Gastroesophageal sphincter (tissue), 4 donors: ENCODE results near the gene LEPR. TPM values are rescaled to one million over a fixed set of nuclear protein-coding genes. Genes with fewer than 3 reads are reported as not detected.

Experiments
- ATAC-seq: fragments of 150-250 bp; one replicate; pipeline ENCODE4 v1.9.1; 2016; ENCODE audit warnings: mild to moderate bottlenecking, moderate library complexity
- H3K27ac ChIP-seq, 4 donors: fragments of 200-600 bp; sonication (generic) in 3 of 4; 1 replicate in 3 of 4; 2 replicates in 1 of 4; pipeline ENCODE4 v1.5.1; 2016 to 2019
- H3K27me3 ChIP-seq: fragments of 200-600 bp; sonication (generic); one replicate; pipeline ENCODE4 v1.5.1; 2019
- H3K36me3 ChIP-seq, 2 donors: fragments of 200-600 bp; sonication (generic); one replicate each; pipeline ENCODE4 v1.5.1; 2019; ENCODE audit warnings: control low read depth in 1 of 2
- H3K4me1 ChIP-seq, 3 donors: fragments of 200-600 bp; sonication (generic); 1 replicate in 2 of 3; 2 replicates in 1 of 3; pipeline ENCODE4 v1.5.1; 2016 to 2019; ENCODE audit warnings: control low read depth in 2 of 3
- H3K4me3 ChIP-seq, 2 donors: fragments of 200-600 bp; sonication (generic); one replicate each; pipeline ENCODE4 v1.5.1; 2019; ENCODE audit warnings: mild to moderate bottlenecking in 1 of 2, moderate library complexity in 1 of 2
- H3K9me3 ChIP-seq, 3 donors: fragments of 200-600 bp; sonication (generic); one replicate each; pipeline ENCODE4 v1.5.1; 2017 to 2019; ENCODE audit warnings: control low read depth in 2 of 3
- CTCF ChIP-seq, 4 experiments: fragments of 200-600 bp in 2 of 4; fragments of 450-650 bp in 2 of 4; sonication (generic) in 1 of 4; IDR thresholded peaks; one replicate each; pipeline ENCODE4 v1.5.1; 2017 to 2019; ENCODE audit warnings: antibody characterized with exemption in 4 of 4, mild to moderate bottlenecking in 2 of 4, moderate library complexity in 2 of 4
- EP300 ChIP-seq: sonication (generic); formaldehyde crosslinking; IDR thresholded peaks from one replicate; pipeline ENCODE4 v1.6.1; 2017; ENCODE audit warnings: antibody characterized with exemption, mild to moderate bottlenecking
- POLR2A ChIP-seq, 2 donors: fragments of 450-650 bp; IDR thresholded peaks; one replicate each; pipeline ENCODE4 v1.6.1; 2017; ENCODE audit warnings: antibody characterized with exemption in 2 of 2, mild to moderate bottlenecking in 2 of 2, moderate library complexity in 1 of 2
- POLR2AphosphoS5 ChIP-seq: sonication (generic); formaldehyde crosslinking; IDR thresholded peaks from one replicate; pipeline ENCODE4 v1.6.1; 2017; ENCODE audit warnings: antibody characterized with exemption
- WGBS, 2 donors: methylation state at CpG; one replicate each; pipeline ENCODE4 v1.1.5; 2018; ENCODE audit warnings: low coverage in 1 of 2; 5-methylcytosine and 5-hydroxymethylcytosine counted together
- total RNA-seq, 4 donors: library from RNA; depleted of rRNA; stranded (reverse); fragments of >200 nt; gene quantifications; one replicate each; pipeline ENCODE4 v1.1.0, GENCODE V29; 2016

The LEPR gene
- 10 to 100 TPM; 11.0 to 51.1 (median 15.0) TPM for total RNA-seq

- TF ChIP-seq POLR2AphosphoS5, result peak; percentile 85
- peak in 2 of 4 experiments; percentile 4 to 21 for TF ChIP-seq CTCF (IDR thresholded peaks at IDR 0.05)
- no peak for TF ChIP-seq EP300
- TF ChIP-seq POLR2A (IDR thresholded peaks at IDR 0.05), result peak; percentile 75 to 77
- peaks cover 1 to 8% of the 10 kb centered on the region in 2 donors for H3K36me3 ChIP-seq
- peak; percentile 87 for ATAC-seq
- 0 to 1% methylated on average over 8 to 29 of the region's 60 CpGs for WGBS, 2 donors
- peaks cover 0 to 46% (median 27%) of the 10 kb centered on the region in 3 donors for H3K4me1 ChIP-seq
- H3K27me3 ChIP-seq, result no peaks in the 10 kb centered on the region
- H3K4me3 ChIP-seq, result peak within 1 kb of the TSS; percentile 62 to 90
- no peaks in the 10 kb centered on the region for H3K9me3 ChIP-seq
- H3K27ac ChIP-seq, result peak within 1 kb of the TSS; percentile 89 to 99 (median 96)
Measured at GRCh38 chr1:65420590-65421350, at the start of gene LEPR, which contains the start of gene LEPROT. TSS of gene LEPR (plus strand) at chr1:65420668. CDS start at chr1:65565566, 144,898 bp downstream. TSS of gene LEPROT (plus strand) at chr1:65420668. CDS start at chr1:65420725, 57 bp downstream.

- TF ChIP-seq POLR2AphosphoS5 (no peak), POLR2A (IDR thresholded peaks at IDR 0.05) (no peak), CTCF (IDR thresholded peaks at IDR 0.05) (no peak), EP300 (no peak)
- Histone ChIP-seq H3K9me3 (no peaks in the 10 kb centered on the region), H3K27ac (no peak overlapping the region), H3K4me1 (no peaks in the 10 kb centered on the region), H3K27me3 (no peaks in the 10 kb centered on the region), H3K4me3 (no peak overlapping the region), H3K36me3 (no peaks in the 10 kb centered on the region)
- no peak for ATAC-seq
- 85 to 96% methylated on average over 3 of the region's 3 CpGs for WGBS, 2 donors
Measured at GRCh38 chr1:65371544-65371943, 48.9 kb upstream of the LEPR start.

GRCh38 chr1:65372557-65372956 is 47.9 kb upstream of the LEPR start:
- no peak for TF ChIP-seq CTCF (IDR thresholded peaks at IDR 0.05)
- no peak for TF ChIP-seq POLR2AphosphoS5
- no peak for TF ChIP-seq POLR2A (IDR thresholded peaks at IDR 0.05)
- Histone ChIP-seq H3K27ac (no peak overlapping the region), H3K4me3 (no peak overlapping the region), H3K4me1 (no peaks in the 10 kb centered on the region), H3K27me3 (no peaks in the 10 kb centered on the region), H3K9me3 (no peaks in the 10 kb centered on the region), H3K36me3 (no peaks in the 10 kb centered on the region)
- ATAC-seq, result no peak
- 44 to 85% methylated on average over 1 of the region's 1 CpG for WGBS, 2 donors

GRCh38 chr1:65377496-65378246 is 42.8 kb upstream of the LEPR start:
- Histone ChIP-seq H3K9me3 (no peaks in the 10 kb centered on the region), H3K27me3 (no peaks in the 10 kb centered on the region), H3K4me1 (no peaks in the 10 kb centered on the region), H3K4me3 (no peak overlapping the region), H3K27ac (no peak overlapping the region), H3K36me3 (no peaks in the 10 kb centered on the region)
- 65 to 69% methylated on average over 4 of the region's 4 CpGs for WGBS, 2 donors
- no peak for ATAC-seq
- TF ChIP-seq POLR2A (IDR thresholded peaks at IDR 0.05) (no peak), POLR2AphosphoS5 (no peak), EP300 (no peak), CTCF (IDR thresholded peaks at IDR 0.05) (no peak)
